GM19043 (cell line): ENCODE measurements around the gene DERL3.
A peak's percentile ranks its signal among the peaks of the same experiment; 100 is the strongest.

Experiments
- ATAC-seq: cut with Tn5 transposase; IDR thresholded peaks from one replicate; pipeline ENCODE4 v1.9.1; 2021; ENCODE audit warnings: low read depth; ENCODE audit not compliant: unreplicated experiment

DERL3 gene

GRCh38 chr22:23815541-23816155, 23.2 kb downstream of the DERL3 start:
- no peak for ATAC-seq

- no peak for ATAC-seq
Measured at GRCh38 chr22:23812378-23812777, 26.4 kb downstream of the DERL3 start.

GRCh38 chr22:23806837-23807236, 32.0 kb downstream of the DERL3 start:
- ATAC-seq, result no peak

GRCh38 chr22:23804781-23805291, 34.0 kb downstream of the DERL3 start:
- ATAC-seq, result no peak

- ATAC-seq, result no peak
Measured at GRCh38 chr22:23803001-23803819, 35.6 kb downstream of the DERL3 start.

GRCh38 chr22:23801886-23802377, 36.9 kb downstream of the DERL3 start:
- ATAC-seq, result no peak

- ATAC-seq, result no peak
Measured at GRCh38 chr22:23801238-23801821, 37.5 kb downstream of the DERL3 start.

GRCh38 chr22:23800297-23801237, 38.2 kb downstream of the DERL3 start:
- ATAC-seq, result peak; percentile 44

- no peak for ATAC-seq
Measured at GRCh38 chr22:23796461-23796860, 42.3 kb downstream of the DERL3 start.

GRCh38 chr22:23793326-23793725, 45.5 kb downstream of the DERL3 start:
- ATAC-seq, result no peak

- ATAC-seq, result no peak
Measured at GRCh38 chr22:23791738-23792645, 46.8 kb downstream of the DERL3 start.

GRCh38 chr22:23790819-23791737, 47.7 kb downstream of the DERL3 start:
- ATAC-seq, result no peak

GRCh38 chr22:23789638-23790037, 49.2 kb downstream of the DERL3 start:
- ATAC-seq, result no peak

GRCh38 chr22:23789121-23789520, 49.7 kb downstream of the DERL3 start:
- ATAC-seq, result no peak

- no peak for ATAC-seq
Measured at GRCh38 chr22:23787910-23788309, 50.9 kb downstream of the DERL3 start.

GRCh38 chr22:23787600-23787896, 51.3 kb downstream of the DERL3 start:
- no peak for ATAC-seq

- no peak for ATAC-seq
Measured at GRCh38 chr22:23786752-23787599, 51.8 kb downstream of the DERL3 start, which contains the start of gene SMARCB1. SMARCB1 (plus strand) TSS chr22:23786966; CDS start chr22:23787170, 204 bp downstream.
